ENCODE measurements around the gene LMX1A.

GRCh38 chr1:165248969-165249571, 107.4 kb downstream of the LMX1A start:
- no peak for TF ChIP-seq CTCF (IDR thresholded peaks at IDR 0.05; ENCODE audit: low read length)
- no peak for TF ChIP-seq EZH2 (optimal IDR thresholded peaks at IDR 0.05; ENCODE audit: low read depth, low read length)
